ENCODE results near the gene OR7G1.
"Not testable (repeated sequence)": the region's sequence is repeated elsewhere in the genome, so short reads cannot be mapped to it uniquely, and the experiment has no call there.

The OR7G1 gene

DNA sequence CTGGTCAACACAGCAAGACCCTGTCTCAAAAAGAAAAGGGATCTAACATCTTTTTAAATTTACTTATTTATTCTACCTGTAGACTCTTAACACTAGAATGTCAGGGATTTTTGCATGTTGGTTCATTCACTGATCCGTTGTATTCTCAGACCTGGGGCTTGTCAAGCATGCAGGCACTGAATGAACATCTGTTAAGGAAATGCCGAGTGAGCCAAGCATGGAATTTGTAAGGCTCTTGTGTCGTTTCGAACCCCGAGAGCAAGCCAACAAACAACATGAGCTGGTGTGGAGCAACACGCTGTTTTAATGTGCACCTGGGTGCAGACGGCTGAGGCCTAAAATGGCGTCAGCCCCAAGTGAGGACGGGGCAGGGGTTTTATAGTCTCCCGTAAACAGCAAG, 38.7 kb downstream of the OR7G1 start:
- no peak for DNase-seq (ENCODE audit: low read depth)

DNA sequence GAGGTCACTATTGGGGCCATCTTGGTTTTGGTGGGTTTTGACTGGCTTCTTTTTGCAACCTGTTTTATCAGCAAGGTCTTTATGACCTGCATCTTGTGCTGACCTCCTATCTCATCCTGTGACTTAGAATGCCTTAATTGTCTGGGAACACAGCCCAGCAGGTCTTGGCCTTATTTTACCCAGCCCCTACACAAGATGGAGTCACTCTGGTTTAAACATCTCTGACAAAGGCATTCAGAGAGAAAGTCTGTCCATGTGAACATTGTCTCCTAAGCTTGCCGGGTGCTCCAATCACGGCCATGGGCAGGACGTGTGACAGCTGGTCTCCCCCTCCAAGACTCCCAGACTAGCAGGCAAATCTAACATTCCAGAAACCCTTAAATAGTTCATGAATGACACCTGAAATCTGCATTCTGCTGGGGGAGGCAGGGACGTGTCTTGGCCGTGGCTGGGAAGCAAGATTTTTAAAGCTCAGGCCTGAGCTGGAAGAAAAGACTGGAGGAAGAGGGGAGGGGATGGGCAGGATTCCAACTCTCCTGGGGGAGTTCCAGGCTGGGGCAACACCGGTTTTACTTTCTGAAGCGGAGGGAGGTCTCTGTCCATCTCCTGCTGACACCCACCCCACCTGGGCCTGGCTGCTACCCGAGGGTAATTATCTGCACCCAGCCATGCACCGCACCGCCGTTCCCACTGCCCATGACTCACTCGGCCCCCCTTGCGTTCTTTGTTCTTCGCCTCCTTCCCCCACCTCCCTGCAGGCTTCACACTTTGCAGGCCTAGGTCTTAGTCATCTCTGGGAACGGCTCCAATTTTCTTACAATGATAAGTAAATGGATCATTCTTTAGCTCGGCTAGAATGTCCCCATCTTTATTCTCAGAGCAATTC, 40.3 kb downstream of the OR7G1 start:
- DNase-seq (ENCODE audit: low read depth): no peak

- no peak for DNase-seq (ENCODE audit: low read depth)
These were observed 41.8 kb downstream of the OR7G1 start for GRCh38 chr19:9073806-9074205.

DNA sequence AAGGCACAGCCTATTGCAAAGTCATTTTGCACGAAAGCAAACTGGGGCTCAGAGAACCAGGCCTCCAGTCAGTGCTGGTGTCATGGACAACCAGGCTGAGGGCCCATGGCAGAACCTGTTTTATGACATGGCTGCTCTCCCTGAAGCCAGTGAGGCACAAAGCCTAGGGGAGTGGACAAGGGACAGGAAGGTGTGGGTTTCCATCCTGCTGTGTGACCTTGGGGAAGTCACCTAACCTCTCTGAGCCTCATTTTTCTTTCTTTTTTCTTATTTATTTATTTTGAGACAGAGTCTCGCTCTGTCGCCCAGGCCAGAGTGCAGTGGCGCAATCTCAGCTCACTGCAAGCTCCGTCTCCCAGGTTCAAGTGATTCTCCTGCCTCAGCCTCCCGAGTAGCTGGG, 43.8 kb downstream of the OR7G1 start:
- not testable (repeated sequence) for DNase-seq (ENCODE audit: low read depth)

- DNase-seq (ENCODE audit: low read depth): no peak
These were observed 45.5 kb downstream of the OR7G1 start for GRCh38 chr19:9070066-9070465.

- no peak for DNase-seq (ENCODE audit: low read depth)
These were observed 50.0 kb downstream of the OR7G1 start for GRCh38 chr19:9065457-9066014.
